ENCODE data around the gene NGFR.

The NGFR gene

DNA sequence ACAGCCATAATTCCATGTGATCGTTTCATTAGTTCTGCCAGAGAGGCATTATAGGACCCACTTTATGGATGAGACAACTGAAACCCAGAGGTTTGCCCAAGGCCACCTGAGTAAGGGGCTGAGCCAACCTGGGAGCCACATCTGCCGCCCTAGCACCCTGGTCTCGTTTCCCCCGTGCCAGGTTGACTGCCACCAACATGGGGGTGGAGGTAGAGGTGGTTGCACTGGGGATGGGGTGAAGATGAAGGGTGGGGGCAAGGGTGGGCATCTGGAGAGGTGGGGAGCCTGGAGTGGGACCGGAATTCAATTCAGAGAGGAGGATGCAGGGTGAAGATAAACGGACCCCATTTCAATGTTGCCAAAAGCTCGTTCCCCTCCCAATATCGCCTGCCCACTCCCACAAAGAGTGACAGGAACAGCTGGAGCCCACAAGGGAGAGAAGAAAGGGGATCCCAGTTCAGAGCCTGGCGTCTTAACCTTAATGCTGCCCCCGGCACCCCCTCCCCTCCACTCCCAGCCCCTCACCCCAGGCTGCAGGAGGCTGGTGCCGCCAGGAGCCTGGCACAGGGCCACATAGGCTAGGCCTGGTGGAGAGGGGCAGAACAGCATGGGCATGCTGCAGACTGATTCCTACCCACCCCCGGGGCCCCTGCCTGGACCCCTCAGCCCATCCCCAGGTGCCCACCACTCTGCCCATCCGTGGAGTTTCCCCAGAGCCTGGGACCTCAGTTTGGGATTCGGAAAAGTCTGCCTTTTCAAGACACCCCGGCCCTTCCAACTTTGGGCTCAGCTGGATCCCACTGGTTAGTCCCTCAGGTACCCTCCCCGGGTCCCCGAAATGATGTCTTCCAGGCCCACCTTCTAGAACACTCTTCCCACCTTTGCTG, 29.6 kb downstream of the NGFR start:
- no peak for DNase-seq (ENCODE audit: low read depth, low spot score)
- in situ Hi-C loops (cut with HindIII; ENCODE audit: low sequenced_read_pairs): no loop called here
- H3K4me3 ChIP-seq (ENCODE audit: low read depth, low read length): no peak overlapping the region
- no peak for TF ChIP-seq CTCF (IDR thresholded peaks at IDR 0.05; ENCODE audit: low read depth, low read length)

- in situ Hi-C loops (cut with HindIII; ENCODE audit: low sequenced_read_pairs): no loop called here
Observed at GRCh38 chr17:49525831-49526741, 31.0 kb downstream of the NGFR start.

GRCh38 chr17:49527927-49528651, 33.0 kb downstream of the NGFR start:
- in situ Hi-C loops (cut with HindIII; ENCODE audit: low sequenced_read_pairs): no loop called here

More at GRCh38 chr17:49525831-49526741, 31.0 kb downstream of the NGFR start:
- TF ChIP-seq CTCF (IDR thresholded peaks at IDR 0.05; ENCODE audit: low read depth, low read length): no peak
- no peak overlapping the region for H3K4me3 ChIP-seq (ENCODE audit: low read depth, low read length)
- no peak for DNase-seq (ENCODE audit: low read depth, low spot score)

DNA sequence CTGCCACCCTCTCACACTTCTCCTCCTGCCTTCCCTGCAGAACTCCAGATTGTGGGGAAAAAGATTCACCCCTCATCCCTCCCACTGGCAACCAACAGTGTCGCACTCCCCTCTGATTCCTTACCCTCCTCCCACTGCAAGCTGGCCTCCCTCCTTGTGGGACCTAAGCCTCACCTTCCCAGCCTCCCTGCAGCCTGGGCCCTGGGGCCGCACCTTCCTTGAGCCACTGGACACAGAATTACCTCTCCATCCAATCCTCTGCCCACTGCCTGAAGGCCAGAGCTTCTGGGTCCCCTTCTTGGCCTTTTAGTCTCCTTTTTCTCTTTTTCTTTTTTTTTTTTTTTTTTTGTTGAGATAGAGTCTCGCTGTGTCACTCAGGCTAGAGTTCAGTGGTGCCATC, 33.9 kb downstream of the NGFR start:
- no peak overlapping the region for H3K4me3 ChIP-seq (ENCODE audit: low read depth, low read length)
- TF ChIP-seq CTCF (IDR thresholded peaks at IDR 0.05; ENCODE audit: low read depth, low read length): no peak
- in situ Hi-C loops (cut with HindIII; ENCODE audit: low sequenced_read_pairs): no loop called here
- DNase-seq (ENCODE audit: low read depth, low spot score): no peak

More at GRCh38 chr17:49527927-49528651, 33.0 kb downstream of the NGFR start:
- TF ChIP-seq CTCF (IDR thresholded peaks at IDR 0.05; ENCODE audit: low read depth, low read length): no peak
- DNase-seq (ENCODE audit: low read depth, low spot score): no peak
- H3K4me3 ChIP-seq (ENCODE audit: low read depth, low read length): no peak overlapping the region

DNA sequence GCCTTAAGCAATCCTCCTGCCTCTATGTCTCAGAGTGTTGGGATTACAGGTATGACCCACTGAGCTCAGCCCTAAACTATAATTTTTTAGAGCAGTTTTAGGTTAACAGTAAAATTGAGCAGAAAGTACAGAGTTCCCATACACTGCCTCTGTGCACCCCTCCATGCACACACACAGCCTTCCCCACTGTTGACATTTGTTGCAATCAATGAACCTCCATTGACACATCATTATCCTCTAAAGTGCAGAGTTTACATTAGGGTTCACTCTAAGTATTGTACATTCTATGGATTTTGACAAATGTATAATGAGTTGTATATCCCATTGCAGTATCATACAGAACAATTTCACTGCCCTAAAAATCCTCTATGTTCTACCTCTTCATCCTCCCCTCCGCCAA, 35.0 kb downstream of the NGFR start:
- TF ChIP-seq CTCF (IDR thresholded peaks at IDR 0.05; ENCODE audit: low read depth, low read length): no peak
- H3K4me3 ChIP-seq (ENCODE audit: low read depth, low read length): no peak overlapping the region
- in situ Hi-C loops (cut with HindIII; ENCODE audit: low sequenced_read_pairs): no loop called here
- DNase-seq (ENCODE audit: low read depth, low spot score): no peak

DNA sequence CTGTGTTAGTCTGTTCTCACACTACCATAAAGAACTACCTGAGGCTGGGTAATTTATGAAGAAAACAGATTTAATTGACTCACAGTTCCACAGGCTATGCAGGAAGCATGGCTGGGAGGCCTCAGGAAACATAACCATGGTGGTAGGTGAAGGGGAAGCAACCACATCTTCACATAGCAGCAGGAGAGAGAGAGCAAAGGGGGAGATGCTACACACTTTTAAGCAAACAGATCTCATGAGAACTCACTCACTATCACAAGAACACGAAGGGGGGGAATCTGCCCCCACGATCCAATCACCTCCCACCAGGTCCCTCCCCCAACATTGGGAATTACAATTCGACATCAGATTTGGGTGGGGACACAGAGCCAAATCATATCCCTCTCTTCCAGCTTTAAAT, 48.8 kb downstream of the NGFR start:
- in situ Hi-C loops (cut with HindIII; ENCODE audit: low sequenced_read_pairs): no loop called here
- TF ChIP-seq CTCF (IDR thresholded peaks at IDR 0.05; ENCODE audit: low read depth, low read length): no peak
- no peak overlapping the region for H3K4me3 ChIP-seq (ENCODE audit: low read depth, low read length)
- no peak for DNase-seq (ENCODE audit: low read depth, low spot score)
